Gastrocnemius medialis (tissue), 4 donors: Measurements from ENCODE around the gene OR8U1. TPM values are rescaled to one million over a fixed set of nuclear protein-coding genes. Genes with fewer than 3 reads are reported as not detected.

ENCODE experiments used
- ATAC-seq, 2 donors: fragments of 150-250 bp; one replicate each; pipeline ENCODE4 v1.9.1; 2016
- DNase-seq, 2 donors: peaks; one replicate each; pipeline ENCODE4 v3.0.0-alpha.2; 2019
- H3K27ac ChIP-seq, 4 donors: fragments of 200-600 bp; sonication (generic); 1 replicate in 1 of 4; 2 replicates in 3 of 4; pipeline ENCODE4 v1.5.1; 2016 to 2018; ENCODE audit warnings: mild to moderate bottlenecking in 2 of 4, moderate library complexity in 1 of 4
- H3K27me3 ChIP-seq, 3 donors: fragments of 200-600 bp; sonication (generic) in 2 of 3; 1 replicate in 1 of 3; 2 replicates in 2 of 3; pipeline versions ENCODE4 v1.5.1 to v1.6.0; 2016 to 2019; ENCODE audit warnings: mild to moderate bottlenecking in 1 of 3, moderate library complexity in 1 of 3
- H3K36me3 ChIP-seq, 2 donors: fragments of 200-600 bp; sonication (generic) in 1 of 2; one replicate each; pipeline ENCODE4 v1.5.1; 2017 to 2018
- H3K4me1 ChIP-seq, 2 donors: fragments of 200-600 bp; sonication (generic) in 1 of 2; one replicate each; pipeline ENCODE4 v1.5.1; 2016 to 2017; ENCODE audit warnings: mild to moderate bottlenecking in 2 of 2
- H3K4me3 ChIP-seq, 4 donors: fragments of 200-600 bp; sonication (generic) in 3 of 4; 1 replicate in 1 of 4; 2 replicates in 3 of 4; pipeline ENCODE4 v1.5.1; 2016 to 2019; ENCODE audit warnings: mild to moderate bottlenecking in 2 of 4
- H3K9me3 ChIP-seq, 3 donors: fragments of 200-600 bp; sonication (generic) in 2 of 3; 1 replicate in 1 of 3; 2 replicates in 2 of 3; pipeline ENCODE4 v1.5.1; 2016 to 2019
- CTCF ChIP-seq, 5 experiments: fragments of 450-650 bp in 3 of 5; fragments of 200-600 bp in 2 of 5; sonication (generic) in 2 of 5; IDR thresholded peaks in 4 of 5; conservative IDR thresholded peaks in 1 of 5; 1 replicate in 4 of 5; 2 replicates in 1 of 5; pipeline ENCODE4 v1.5.1; 2016 to 2019; ENCODE audit warnings: antibody characterized with exemption in 5 of 5, mild to moderate bottlenecking in 3 of 5, moderate library complexity in 3 of 5
- POLR2A ChIP-seq, 2 donors: fragments of 450-650 bp; IDR thresholded peaks; one replicate each; pipeline ENCODE4 v1.6.1; 2017; ENCODE audit warnings: antibody characterized with exemption in 2 of 2, mild to moderate bottlenecking in 2 of 2, moderate library complexity in 2 of 2
- in situ Hi-C, 4 donors: fragments of 200-750 bp; cut with MboI; loops; one replicate each; pipeline versions ENCODE4 v1.15.0 to v1.8.0; 2017; ENCODE audit warnings: low sequenced_read_pairs in 4 of 4
- intact Hi-C: fragments of 100-400 bp; cut with DNase I; formaldehyde crosslinking; loops from one replicate; pipeline ENCODE4 v1.15.1; 2023; ENCODE audit warnings: low total_unique reads
- total RNA-seq, 4 donors: library from RNA; depleted of rRNA; stranded (reverse); fragments of >200 nt; gene quantifications; one replicate each; pipeline versions ENCODE4 v1.1.0 to v1.2.3, GENCODE V29; 2016

The OR8U1 gene
- total RNA-seq, 4 donors from 2014 or later, result not detected

- Histone ChIP-seq H3K27ac (no peak overlapping the region), H3K36me3 (no peaks in the 10 kb centered on the region), H3K4me1 (no peaks in the 10 kb centered on the region), H3K9me3 (no peaks in the 10 kb centered on the region), H3K4me3 (no peak overlapping the region), H3K27me3 (no peaks in the 10 kb centered on the region)
- in situ Hi-C loops, result no loop called here
- DNase-seq (no peak), ATAC-seq (no peak)
- TF ChIP-seq CTCF (IDR thresholded peaks at IDR 0.05 in 4 of 5, conservative IDR thresholded peaks at IDR 0.05 in 1 of 5) (no peak), POLR2A (IDR thresholded peaks at IDR 0.05) (no peak)
- intact Hi-C loops, result no loop called here
Observed at GRCh38 chr11:56404393-56404792, 29.0 kb downstream of the OR8U1 start.

GRCh38 chr11:56410801-56411200 lies 35.4 kb downstream of the OR8U1 start:
- intact Hi-C loops, result no loop called here
- no peak for TF ChIP-seq CTCF (IDR thresholded peaks at IDR 0.05 in 4 of 5, conservative IDR thresholded peaks at IDR 0.05 in 1 of 5)
- no peak for TF ChIP-seq POLR2A (IDR thresholded peaks at IDR 0.05)
- H3K9me3 ChIP-seq, result no peaks in the 10 kb centered on the region
- DNase-seq, result no peak
- in situ Hi-C loops, result no loop called here
- H3K27me3 ChIP-seq, result no peaks in the 10 kb centered on the region
- no peak overlapping the region for H3K4me3 ChIP-seq
- ATAC-seq, result no peak
- H3K27ac ChIP-seq, result no peak overlapping the region
- H3K36me3 ChIP-seq, result no peaks in the 10 kb centered on the region
- no peaks in the 10 kb centered on the region for H3K4me1 ChIP-seq

GRCh38 chr11:56412396-56412795 lies 37.0 kb downstream of the OR8U1 start, which contains the start of gene OR5AL1:
Gene OR5AL1 (plus strand): TSS chr11:56412696.
- TF ChIP-seq POLR2A (IDR thresholded peaks at IDR 0.05) (no peak), CTCF (IDR thresholded peaks at IDR 0.05 in 4 of 5, conservative IDR thresholded peaks at IDR 0.05 in 1 of 5) (no peak)
- in situ Hi-C loops (no loop called here), intact Hi-C loops (no loop called here)
- no peak for ATAC-seq
- no peak for DNase-seq
- no peaks in the 10 kb centered on the region for H3K27me3 ChIP-seq
- no peak within 1 kb of the TSS for H3K27ac ChIP-seq
- H3K4me3 ChIP-seq, result no peak within 1 kb of the TSS
- no peaks in the 10 kb centered on the region for H3K4me1 ChIP-seq
- H3K36me3 ChIP-seq, result no peaks in the 10 kb centered on the region
- H3K9me3 ChIP-seq, result no peaks in the 10 kb centered on the region

Other genes starting within 250 kb of the OR8U1 start
- not detected for gene OR8J3, start 235.4 kb upstream of the OR8U1 start, total RNA-seq
- gene OR8K5, start 215.3 kb upstream of the OR8U1 start, total RNA-seq, result not detected
- gene OR5J2, start 199.0 kb upstream of the OR8U1 start, total RNA-seq, result not detected
- not detected for gene OR5T2, start 141.4 kb upstream of the OR8U1 start, total RNA-seq
- gene OR5T3, start 123.4 kb upstream of the OR8U1 start, total RNA-seq, result not detected
- not detected for gene OR5T1, start 101.5 kb upstream of the OR8U1 start, total RNA-seq
- gene OR8H1, start 83.4 kb upstream of the OR8U1 start, total RNA-seq, result not detected
- gene OR8K3, start 60.5 kb upstream of the OR8U1 start, total RNA-seq, result not detected
- gene OR8K1, start 29.6 kb upstream of the OR8U1 start, total RNA-seq, result not detected
- not detected for gene OR8J1, start 21.3 kb upstream of the OR8U1 start, total RNA-seq
- gene OR5AL1, start 37.1 kb downstream of the OR8U1 start, total RNA-seq, result not detected
- gene OR5M3, start 97.7 kb downstream of the OR8U1 start, total RNA-seq, result not detected
- not detected for gene OR5M8, start 115.7 kb downstream of the OR8U1 start, total RNA-seq
- gene OR5M11, start 167.6 kb downstream of the OR8U1 start, total RNA-seq, result not detected
- gene OR5M10, start 202.1 kb downstream of the OR8U1 start, total RNA-seq, result not detected
- not detected for gene OR5M1, start 239.2 kb downstream of the OR8U1 start, total RNA-seq